Keratinocyte (primary cell): ENCODE measurements around the gene UTP15. TPM values are rescaled to one million over a fixed set of nuclear protein-coding genes. Genes with fewer than 3 reads are reported as not detected.

ENCODE experiments used
- DNase-seq: peaks from one replicate; pipeline ENCODE4 v3.0.0-alpha.2; 2011; ENCODE audit warnings: low read depth, missing footprints, low spot score
- FAIRE-seq: peaks from 2 replicates; lab custom pipeline; 2011; peaks lifted over from hg19 to GRCh38; lab: Jason Lieb, UNC
- H2AFZ ChIP-seq: 2 replicates; pipeline ENCODE4 v1.6.0; 2012; ENCODE audit warnings: low read length, control low read depth, inconsistent platforms; ENCODE audit not compliant: control insufficient read depth
- H3K27ac ChIP-seq: 2 replicates; pipeline ENCODE4 v1.5.1; 2011; ENCODE audit warnings: low read length; ENCODE audit not compliant: control insufficient read depth, insufficient read depth
- H3K27me3 ChIP-seq: 3 replicates; pipeline ENCODE4 v1.6.0; 2011; ENCODE audit warnings: low read length; ENCODE audit not compliant: control insufficient read depth, insufficient read depth; ENCODE audit errors: extremely low read depth
- H3K36me3 ChIP-seq, 2 experiments: 2 replicates in 1 of 2; 3 replicates in 1 of 2; pipeline ENCODE4 v1.5.1; 2011; ENCODE audit warnings: low read length in 2 of 2, mild to moderate bottlenecking in 1 of 2; ENCODE audit not compliant: control insufficient read depth in 2 of 2, insufficient read depth in 2 of 2; ENCODE audit errors: extremely low read depth in 1 of 2
- H3K4me1 ChIP-seq: 3 replicates; pipeline ENCODE4 v1.5.1; 2011; ENCODE audit warnings: low read length; ENCODE audit not compliant: control insufficient read depth, insufficient read depth; ENCODE audit errors: extremely low read depth
- H3K4me2 ChIP-seq: 3 replicates; pipeline ENCODE4 v1.6.0; 2011; ENCODE audit warnings: low read depth, low read length; ENCODE audit not compliant: control insufficient read depth, insufficient read depth; ENCODE audit errors: extremely low read depth
- H3K4me3 ChIP-seq, 3 experiments: fragments of 200-600 bp in 1 of 3; sonication (generic) in 1 of 3; 2 replicates in 2 of 3; 3 replicates in 1 of 3; pipeline ENCODE4 v1.5.1; 2011 to 2016; ENCODE audit warnings: low read length in 3 of 3, mild to moderate bottlenecking in 3 of 3, control low read depth in 2 of 3, inconsistent platforms in 1 of 3, low read depth in 1 of 3, mixed read lengths in 1 of 3, mixed run types in 1 of 3, moderate library complexity in 1 of 3; ENCODE audit not compliant: control insufficient read depth in 2 of 3, insufficient read depth in 2 of 3; ENCODE audit errors: extremely low read depth in 1 of 3
- H3K79me2 ChIP-seq: 2 replicates; pipeline ENCODE4 v1.6.0; 2012; ENCODE audit warnings: low read length; ENCODE audit not compliant: control insufficient read depth, insufficient read depth
- H3K9ac ChIP-seq: 3 replicates; pipeline ENCODE4 v1.6.0; 2011; ENCODE audit warnings: low read length; ENCODE audit not compliant: control insufficient read depth, insufficient read depth; ENCODE audit errors: extremely low read depth
- H3K9me1 ChIP-seq: 3 replicates; pipeline ENCODE4 v1.6.0; 2011; ENCODE audit warnings: low read length; ENCODE audit not compliant: control insufficient read depth, insufficient read depth; ENCODE audit errors: extremely low read depth
- H3K9me3 ChIP-seq: 2 replicates; pipeline ENCODE4 v1.5.1; 2012; ENCODE audit warnings: low read depth, low read length; ENCODE audit not compliant: control insufficient read depth
- H4K20me1 ChIP-seq: 3 replicates; pipeline ENCODE4 v1.6.0; 2011; ENCODE audit warnings: low read length; ENCODE audit not compliant: control insufficient read depth, insufficient read depth; ENCODE audit errors: extremely low read depth
- CTCF ChIP-seq, 3 experiments: IDR thresholded peaks in 1 of 3; conservative IDR thresholded peaks in 1 of 3; optimal IDR thresholded peaks in 1 of 3; 2 replicates in 2 of 3; 3 replicates in 1 of 3; pipeline versions ENCODE3 to v1.5.1; 2011; ENCODE audit warnings: low read length in 3 of 3, mild to moderate bottlenecking in 3 of 3, moderate library complexity in 2 of 3, control low read depth in 1 of 3, inconsistent platforms in 1 of 3; ENCODE audit not compliant: insufficient read depth in 2 of 3; ENCODE audit errors: extremely low read depth in 1 of 3
- EZH2 ChIP-seq: IDR thresholded peaks from one replicate; pipeline ENCODE4 v1.6.1; 2012; ENCODE audit warnings: inconsistent platforms, mild to moderate bottlenecking, low read length, moderate library complexity
- dilution Hi-C: fragments of 300-500 bp; cut with MboI; formaldehyde crosslinking; loops from one replicate; pipeline ENCODE4 v1.7.0; 2020; ENCODE audit warnings: low sequenced_read_pairs; ENCODE audit not compliant: extremely low pct_ligation_motif_present
- polyA plus RNA-seq, 5 experiments: library from polyadenylated mRNA; depleted of rRNA in 3 of 5; stranded (reverse) in 3 of 5; stranded (forward) in 1 of 5; unstranded in 1 of 5; fragments of >200 nt; gene quantifications; 1 replicate in 1 of 5; 2 replicates in 3 of 5; 3 replicates in 1 of 5; pipeline versions ENCODE4 v1.2.1 to v1.2.3, GENCODE V29; 2011 to 2012; ENCODE audit warnings: missing spikeins in 2 of 5, low read depth in 1 of 5, low replicate concordance in 1 of 5

Gene UTP15
- polyA plus RNA-seq, 1 donor (not counting 4 experiments of a cell fraction or from before 2014, with no cell fraction given): 28.3 TPM

GRCh38 chr5:73532195-73532594 is 33.3 kb upstream of the UTP15 start:
- Histone ChIP-seq H3K9ac (no peak overlapping the region), H3K27ac (no peak overlapping the region), H3K36me3 (no peaks in the 10 kb centered on the region), H3K4me2 (no peak overlapping the region), H2AFZ (no peak overlapping the region), H3K9me3 (no peaks in the 10 kb centered on the region), H3K4me3 (no peak overlapping the region), H4K20me1 (no peaks in the 10 kb centered on the region), H3K4me1 (peaks cover 7% of the 10 kb centered on the region), H3K9me1 (no peaks in the 10 kb centered on the region), H3K79me2 (no peaks in the 10 kb centered on the region), H3K27me3 (no peaks in the 10 kb centered on the region)
- dilution Hi-C loops: no loop called here
- DNase-seq: no peak
- FAIRE-seq: no peak
- TF ChIP-seq EZH2: no peak
- no peak for TF ChIP-seq CTCF (optimal IDR thresholded peaks at IDR 0.05 in 1 of 3, IDR thresholded peaks at IDR 0.05 in 1 of 3, conservative IDR thresholded peaks at IDR 0.05 in 1 of 3; ENCODE audit: extremely low read depth in 1 of 3, insufficient read depth in 2 of 3, low read length in 3 of 3)

- Histone ChIP-seq H3K4me3 (no peak overlapping the region), H3K9ac (no peak overlapping the region), H3K27me3 (no peaks in the 10 kb centered on the region), H3K27ac (no peak overlapping the region), H3K36me3 (no peaks in the 10 kb centered on the region), H3K9me3 (no peaks in the 10 kb centered on the region), H2AFZ (no peak overlapping the region), H3K4me2 (no peak overlapping the region), H3K9me1 (no peaks in the 10 kb centered on the region), H4K20me1 (no peaks in the 10 kb centered on the region), H3K4me1 (peaks cover 7% of the 10 kb centered on the region), H3K79me2 (no peaks in the 10 kb centered on the region)
- FAIRE-seq: no peak
- TF ChIP-seq EZH2: no peak
- no peak for TF ChIP-seq CTCF (optimal IDR thresholded peaks at IDR 0.05 in 1 of 3, IDR thresholded peaks at IDR 0.05 in 1 of 3, conservative IDR thresholded peaks at IDR 0.05 in 1 of 3; ENCODE audit: extremely low read depth in 1 of 3, insufficient read depth in 2 of 3, low read length in 3 of 3)
- dilution Hi-C loops: no loop called here
- DNase-seq: no peak
These were observed 31.4 kb upstream of the UTP15 start for GRCh38 chr5:73534011-73534644.
